GM21529 (cell line): ENCODE data around the gene RNF17.

Experiments used
- ATAC-seq: cut with Tn5 transposase; IDR thresholded peaks from one replicate; pipeline ENCODE4 v1.9.1; 2021; ENCODE audit not compliant: unreplicated experiment

RNF17 gene

GRCh38 chr13:24858953-24859352 lies 95.0 kb downstream of the RNF17 start:
- ATAC-seq = no peak

- no peak for ATAC-seq
Observed at GRCh38 chr13:24860770-24861169, 96.8 kb downstream of the RNF17 start.

GRCh38 chr13:24861617-24862362 lies 97.8 kb downstream of the RNF17 start:
- no peak for ATAC-seq

GRCh38 chr13:24863748-24864540 lies 100.0 kb downstream of the RNF17 start:
- ATAC-seq = no peak

GRCh38 chr13:24864579-24864978 lies 100.6 kb downstream of the RNF17 start:
- ATAC-seq = no peak

GRCh38 chr13:24865163-24865953 lies 101.4 kb downstream of the RNF17 start:
- ATAC-seq = no peak

GRCh38 chr13:24866488-24866887 lies 102.5 kb downstream of the RNF17 start:
- no peak for ATAC-seq

GRCh38 chr13:24868874-24869273 lies 104.9 kb downstream of the RNF17 start:
- no peak for ATAC-seq

- ATAC-seq = no peak
Observed at GRCh38 chr13:24870380-24870760, 106.4 kb downstream of the RNF17 start.

GRCh38 chr13:24875566-24875965 lies 111.6 kb downstream of the RNF17 start:
- ATAC-seq = no peak

GRCh38 chr13:24877531-24877930 lies 113.6 kb downstream of the RNF17 start:
- ATAC-seq = no peak

- no peak for ATAC-seq
Observed at GRCh38 chr13:24878340-24878739, 114.4 kb downstream of the RNF17 start.

GRCh38 chr13:24882665-24883064 lies 118.7 kb downstream of the RNF17 start:
- no peak for ATAC-seq

GRCh38 chr13:24887759-24888158 lies 123.8 kb downstream of the RNF17 start:
- peak; percentile 79 for ATAC-seq

- no peak for ATAC-seq
Observed at GRCh38 chr13:24888291-24888931, 124.4 kb downstream of the RNF17 start.

GRCh38 chr13:24890256-24890655 lies 126.3 kb downstream of the RNF17 start:
- no peak for ATAC-seq

- no peak for ATAC-seq
Observed at GRCh38 chr13:24891476-24892108, 127.6 kb downstream of the RNF17 start.

- ATAC-seq = no peak
Observed at GRCh38 chr13:24892829-24893228, 128.9 kb downstream of the RNF17 start.

- no peak for ATAC-seq
Observed at GRCh38 chr13:24893863-24894262, 129.9 kb downstream of the RNF17 start.

GRCh38 chr13:24894277-24894971 lies 130.5 kb downstream of the RNF17 start:
- ATAC-seq = no peak
